OCI-LY3 (cell line): Measurements from ENCODE around the gene STMN3.

Experiments
- H2AFZ ChIP-seq: fragments of 200-600, 300-600 bp; shearing (Covaris generic); 2 replicates; pipeline ENCODE4 v1.6.0; 2014; ENCODE audit warnings: antibody characterized with exemption, low read depth, low read length
- H3K27ac ChIP-seq: fragments of 200-600, 300-600 bp; sonication (generic); 2 replicates; pipeline ENCODE4 v1.5.1; 2014; ENCODE audit warnings: mild to moderate bottlenecking, low read length, moderate library complexity, mixed read lengths
- H3K27me3 ChIP-seq: fragments of 200-600, 300-600 bp; sonication (generic); 2 replicates; pipeline ENCODE4 v1.6.1; 2014; ENCODE audit warnings: low read depth, low read length, mixed read lengths
- H3K36me3 ChIP-seq: fragments of 200-600, 300-600 bp; sonication (generic); replicated peaks from 2 replicates; pipeline ENCODE3; 2014; ENCODE audit warnings: low read depth, low read length, mixed read lengths
- H3K4me1 ChIP-seq: fragments of 300-600, 200-600 bp; sonication (generic); 2 replicates; pipeline ENCODE4 v1.6.1; 2014; ENCODE audit warnings: low read length, mixed read lengths
- H3K4me2 ChIP-seq: fragments of 200-600, 300-600 bp; sonication (generic); 2 replicates; pipeline ENCODE4 v1.6.1; 2014; ENCODE audit warnings: low read length, mixed read lengths
- H3K4me3 ChIP-seq: fragments of 300-600, 200-600 bp; sonication (generic); 2 replicates; pipeline ENCODE4 v1.5.1; 2014; ENCODE audit warnings: antibody characterized with exemption, mild to moderate bottlenecking, low read length, moderate library complexity
- H3K79me2 ChIP-seq: fragments of 300-600, 200-600 bp; shearing (Covaris generic); 2 replicates; pipeline ENCODE4 v1.6.1; 2014; ENCODE audit warnings: mild to moderate bottlenecking, low read length, mixed read lengths
- H3K9ac ChIP-seq: fragments of 300-600, 200-600 bp; shearing (Covaris generic); 2 replicates; pipeline ENCODE4 v1.6.0; 2014; ENCODE audit warnings: mild to moderate bottlenecking, low read length, moderate library complexity
- H3K9me3 ChIP-seq: fragments of 200-600, 300-600 bp; shearing (Covaris generic); 2 replicates; pipeline ENCODE4 v1.6.1; 2014; ENCODE audit warnings: low read length, mixed read lengths; ENCODE audit not compliant: insufficient read depth
- H4K20me1 ChIP-seq: fragments of 200-600, 300-600 bp; sonication (generic); 2 replicates; pipeline ENCODE4 v1.6.1; 2016; ENCODE audit warnings: low read length, mixed read lengths; ENCODE audit not compliant: insufficient read depth
- CTCF ChIP-seq: fragments of 200-600, 300-600 bp; sonication (generic); IDR thresholded peaks from 2 replicates; pipeline ENCODE4 v1.5.1; 2014; ENCODE audit warnings: antibody characterized with exemption, low read length, low read depth
- EZH2phosphoT487 ChIP-seq: fragments of 200-600 bp; shearing (Covaris generic); IDR thresholded peaks from 2 replicates; pipeline ENCODE4 v1.6.1; 2018; ENCODE audit warnings: antibody characterized with exemption, mixed run types, low read depth

The STMN3 gene

GRCh38 chr20:63592661-63593060 lies 60.6 kb downstream of the STMN3 start:
- TF ChIP-seq CTCF = no peak
- Histone ChIP-seq H3K36me3 (peaks cover 21% of the 10 kb centered on the region), H3K27ac (no peak overlapping the region), H3K4me2 (no peak overlapping the region), H3K9ac (no peak overlapping the region), H3K4me1 (no peaks in the 10 kb centered on the region), H4K20me1 (no peaks in the 10 kb centered on the region), H3K9me3 (no peaks in the 10 kb centered on the region), H3K4me3 (no peak overlapping the region), H3K79me2 (no peaks in the 10 kb centered on the region), H2AFZ (no peak overlapping the region), H3K27me3 (no peaks in the 10 kb centered on the region)

- no peak overlapping the region for H2AFZ ChIP-seq
- TF ChIP-seq CTCF (no peak), EZH2phosphoT487 (no peak)
Measured at GRCh38 chr20:63591786-63592355, 61.4 kb downstream of the STMN3 start.

GRCh38 chr20:63591147-63591533 lies 62.1 kb downstream of the STMN3 start:
- Histone ChIP-seq H3K27ac (no peak overlapping the region), H3K36me3 (peaks cover 22% of the 10 kb centered on the region), H3K4me3 (no peak overlapping the region), H3K27me3 (no peaks in the 10 kb centered on the region), H2AFZ (no peak overlapping the region), H3K4me1 (no peaks in the 10 kb centered on the region), H3K9me3 (no peaks in the 10 kb centered on the region), H3K79me2 (no peaks in the 10 kb centered on the region), H3K4me2 (no peak overlapping the region), H4K20me1 (no peaks in the 10 kb centered on the region), H3K9ac (no peak overlapping the region)
- TF ChIP-seq CTCF (no peak), EZH2phosphoT487 (no peak)

More at GRCh38 chr20:63591786-63592355, 61.4 kb downstream of the STMN3 start:
- Histone ChIP-seq H3K79me2 (no peaks in the 10 kb centered on the region), H3K4me1 (no peaks in the 10 kb centered on the region), H3K4me3 (no peak overlapping the region), H3K9me3 (no peaks in the 10 kb centered on the region), H3K36me3 (peaks cover 22% of the 10 kb centered on the region), H4K20me1 (no peaks in the 10 kb centered on the region), H3K27me3 (no peaks in the 10 kb centered on the region), H3K27ac (no peak overlapping the region), H3K9ac (no peak overlapping the region), H3K4me2 (no peak overlapping the region)

GRCh38 chr20:63590218-63591146 lies 62.7 kb downstream of the STMN3 start:
- Histone ChIP-seq H3K4me3 (no peak overlapping the region), H3K36me3 (peaks cover 22% of the 10 kb centered on the region), H3K27ac (no peak overlapping the region), H3K9ac (no peak overlapping the region), H2AFZ (no peak overlapping the region), H3K9me3 (no peaks in the 10 kb centered on the region), H3K4me1 (no peaks in the 10 kb centered on the region), H4K20me1 (peaks cover 2% of the 10 kb centered on the region; the same call in 1 of the 2 replicates), H3K79me2 (no peaks in the 10 kb centered on the region), H3K27me3 (no peaks in the 10 kb centered on the region), H3K4me2 (no peak overlapping the region)
- TF ChIP-seq CTCF (no peak), EZH2phosphoT487 (no peak)
